Peyer's patch (tissue), 4 donors: ENCODE results near the gene SPAG16.

ENCODE experiments used
- POLR2A ChIP-seq, 2 donors: fragments of 450-650 bp; IDR thresholded peaks; one replicate each; pipeline ENCODE4 v1.5.1; 2017; ENCODE audit warnings: antibody characterized with exemption in 2 of 2, mild to moderate bottlenecking in 2 of 2, moderate library complexity in 2 of 2
- TF ChIP-seq, protein P1 (sequence below), 6 experiments: fragments of 450-650 bp in 4 of 6; fragments of 200-600 bp in 2 of 6; sonication (generic) in 1 of 6; IDR thresholded peaks; one replicate each; pipeline ENCODE4 v1.5.1; 2017 to 2019; ENCODE audit warnings: antibody characterized with exemption in 6 of 6, mild to moderate bottlenecking in 3 of 6, moderate library complexity in 1 of 6

DNA sequence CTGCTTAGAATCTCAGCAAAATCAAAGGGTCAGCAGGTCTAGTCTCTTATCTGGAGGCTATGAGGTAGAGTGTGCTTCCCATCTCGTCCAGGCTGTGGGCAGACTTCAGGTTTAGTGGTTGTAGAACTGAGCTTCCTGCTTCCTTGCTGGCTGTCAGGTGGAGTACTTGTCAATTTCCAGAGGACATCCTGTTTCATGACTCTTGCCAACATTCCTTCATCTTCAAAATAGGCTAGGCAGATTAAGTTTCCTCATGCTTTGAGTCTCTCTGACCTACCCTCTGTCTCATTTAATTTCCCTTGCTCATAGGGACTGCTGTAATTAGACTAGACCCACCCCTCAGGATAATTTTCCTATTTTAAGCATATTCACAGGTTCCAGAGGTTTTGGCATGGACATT lies 562.6 kb downstream of the SPAG16 start:
- no peak for TF ChIP-seq POLR2A (IDR thresholded peaks at IDR 0.05)
- TF ChIP-seq, protein P1, sequence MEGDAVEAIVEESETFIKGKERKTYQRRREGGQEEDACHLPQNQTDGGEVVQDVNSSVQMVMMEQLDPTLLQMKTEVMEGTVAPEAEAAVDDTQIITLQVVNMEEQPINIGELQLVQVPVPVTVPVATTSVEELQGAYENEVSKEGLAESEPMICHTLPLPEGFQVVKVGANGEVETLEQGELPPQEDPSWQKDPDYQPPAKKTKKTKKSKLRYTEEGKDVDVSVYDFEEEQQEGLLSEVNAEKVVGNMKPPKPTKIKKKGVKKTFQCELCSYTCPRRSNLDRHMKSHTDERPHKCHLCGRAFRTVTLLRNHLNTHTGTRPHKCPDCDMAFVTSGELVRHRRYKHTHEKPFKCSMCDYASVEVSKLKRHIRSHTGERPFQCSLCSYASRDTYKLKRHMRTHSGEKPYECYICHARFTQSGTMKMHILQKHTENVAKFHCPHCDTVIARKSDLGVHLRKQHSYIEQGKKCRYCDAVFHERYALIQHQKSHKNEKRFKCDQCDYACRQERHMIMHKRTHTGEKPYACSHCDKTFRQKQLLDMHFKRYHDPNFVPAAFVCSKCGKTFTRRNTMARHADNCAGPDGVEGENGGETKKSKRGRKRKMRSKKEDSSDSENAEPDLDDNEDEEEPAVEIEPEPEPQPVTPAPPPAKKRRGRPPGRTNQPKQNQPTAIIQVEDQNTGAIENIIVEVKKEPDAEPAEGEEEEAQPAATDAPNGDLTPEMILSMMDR (IDR thresholded peaks at IDR 0.05) = no peak
